HG03520 (cell line): ENCODE results near the gene KRTAP4-6.
"Not testable (repeated sequence)": the region's sequence is repeated elsewhere in the genome, so short reads cannot be mapped to it uniquely, and the experiment has no call there.

ENCODE experiments used
- ATAC-seq: cut with Tn5 transposase; IDR thresholded peaks from one replicate; pipeline ENCODE4 v1.9.1; 2021; ENCODE audit warnings: mild to moderate bottlenecking, moderate library complexity; ENCODE audit not compliant: unreplicated experiment

KRTAP4-6 gene

GRCh38 chr17:41147531-41148204 is 7.3 kb upstream of the KRTAP4-6 start:
- no peak for ATAC-seq

- no peak for ATAC-seq
These were observed 4.9 kb upstream of the KRTAP4-6 start for GRCh38 chr17:41145261-41145660.

DNA sequence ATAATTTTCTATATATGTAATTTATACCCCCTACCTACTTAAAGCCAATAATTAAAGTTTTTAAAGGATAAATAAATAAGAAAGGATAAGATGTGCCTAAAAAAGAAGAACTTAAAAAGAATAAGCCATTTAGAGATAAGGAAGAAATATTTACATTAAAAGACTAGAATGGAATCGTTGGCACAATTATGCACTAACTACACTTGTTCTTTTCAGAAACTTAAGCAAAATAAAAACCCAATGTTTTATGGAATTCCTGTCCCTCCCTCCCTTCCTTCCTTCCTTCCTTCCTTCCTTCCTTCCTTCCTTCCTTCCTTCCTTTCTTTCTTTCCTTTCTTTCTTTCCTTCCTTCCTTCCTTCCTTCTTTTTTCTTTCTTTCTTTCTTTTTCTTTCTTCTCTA is 4.5 kb upstream of the KRTAP4-6 start:
- no peak for ATAC-seq

GRCh38 chr17:41141361-41141760 is 1.0 kb upstream of the KRTAP4-6 start:
- no peak for ATAC-seq

DNA sequence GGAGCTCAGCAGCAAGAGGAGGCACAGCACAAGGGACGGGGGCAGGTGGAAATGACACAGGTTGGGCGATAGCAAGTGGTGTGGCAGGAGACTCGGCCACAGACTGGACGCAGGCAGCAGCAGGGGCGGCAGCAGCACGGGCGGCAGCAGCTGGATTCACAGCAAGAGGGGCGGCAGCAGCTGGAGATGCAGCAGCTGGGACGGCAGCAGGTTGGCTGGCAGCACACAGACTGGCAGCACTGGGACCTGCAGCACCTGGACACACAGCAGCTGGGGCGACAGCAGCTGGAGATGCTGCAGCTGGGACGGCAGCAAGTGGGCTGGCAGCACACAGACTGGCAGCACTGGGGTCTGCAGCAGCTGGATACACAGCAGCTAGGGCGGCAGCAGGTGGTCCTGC is 479 bp downstream of the KRTAP4-6 start:
- ATAC-seq, result not testable (repeated sequence)

GRCh38 chr17:41133880-41134735 is 6.2 kb downstream of the KRTAP4-6 start:
- no peak for ATAC-seq

- no peak for ATAC-seq
These were observed 8.4 kb downstream of the KRTAP4-6 start for GRCh38 chr17:41131979-41132378.

DNA sequence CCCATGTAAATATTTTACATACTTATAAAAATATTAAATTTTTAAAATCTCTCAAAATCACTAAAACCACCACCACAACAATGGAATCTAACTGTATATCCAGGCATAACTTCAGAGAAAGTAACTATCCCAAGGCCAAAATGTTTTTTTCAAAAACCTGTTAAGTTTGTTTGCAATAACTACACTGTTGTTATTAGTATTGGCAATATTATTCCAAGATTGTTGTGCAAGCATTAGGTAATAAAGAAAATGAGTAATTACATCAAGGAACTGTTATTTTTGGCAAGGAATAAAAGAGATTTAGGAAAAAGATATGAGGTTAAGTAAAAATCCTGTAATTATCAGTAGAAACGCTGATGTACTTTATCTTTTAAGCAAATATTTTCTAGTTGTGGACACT is 13.0 kb downstream of the KRTAP4-6 start:
- ATAC-seq, result no peak

DNA sequence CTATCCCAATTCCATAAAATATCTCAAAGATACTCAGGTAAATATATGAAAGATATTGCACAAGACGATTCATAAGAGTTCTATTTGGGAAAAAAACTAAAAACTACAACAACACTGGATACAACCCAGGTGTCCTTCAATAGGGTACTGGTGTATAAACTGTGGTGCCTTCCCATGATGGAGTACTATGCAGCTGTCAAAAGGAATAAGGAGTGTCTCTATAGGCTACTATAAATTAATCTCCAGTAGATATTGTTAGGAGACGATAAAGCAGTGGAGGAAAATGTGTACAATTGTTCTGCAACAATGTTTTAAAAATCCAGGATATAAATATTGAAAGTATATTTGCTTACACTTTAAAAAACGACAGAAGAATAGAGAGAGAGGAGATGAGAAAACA is 13.9 kb downstream of the KRTAP4-6 start:
- no peak for ATAC-seq

DNA sequence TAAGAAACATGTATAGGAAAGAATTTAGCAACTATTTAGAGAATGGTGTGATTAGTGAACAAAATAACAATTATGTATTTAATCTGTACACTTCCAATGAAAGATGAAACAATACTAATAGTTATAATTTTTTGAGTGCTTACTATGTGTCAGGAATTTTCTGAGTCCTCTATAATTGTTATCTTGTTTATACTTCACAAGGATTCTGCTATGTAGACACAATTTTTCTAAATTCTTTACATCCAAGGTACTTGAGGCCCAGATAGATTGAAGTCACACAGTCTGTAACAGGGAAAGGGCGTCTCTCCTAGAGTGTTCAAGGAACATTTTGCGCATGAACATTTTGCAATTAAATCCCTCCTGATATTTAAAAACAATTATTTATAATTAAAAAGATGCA is 15.3 kb downstream of the KRTAP4-6 start:
- no peak for ATAC-seq

DNA sequence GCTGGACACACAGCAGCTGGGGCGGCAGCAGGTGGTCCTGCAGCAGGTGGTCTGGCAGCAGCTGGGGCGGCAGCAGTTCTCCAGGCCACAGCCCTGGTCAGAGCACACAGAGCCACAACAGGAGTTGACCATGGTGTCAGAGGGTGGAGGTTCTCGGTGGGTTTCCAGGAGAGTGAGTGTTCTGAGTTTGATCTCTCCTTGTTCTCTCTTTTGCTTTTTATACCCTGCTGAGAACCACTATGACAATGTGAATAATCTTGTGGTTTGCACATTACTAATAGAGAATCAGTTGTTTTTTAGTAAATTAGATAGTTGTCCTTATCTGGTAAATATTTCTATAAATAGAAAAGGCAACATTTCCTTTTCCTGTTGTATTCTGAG is 16.4 kb downstream of the KRTAP4-6 start, which contains the start of gene KRTAP4-12:
TSS of gene KRTAP4-12 (minus strand) at position 192 of the 381 bp plus-strand sequence. CDS start at position 132, 60 bp downstream.
- not testable (repeated sequence) for ATAC-seq

DNA sequence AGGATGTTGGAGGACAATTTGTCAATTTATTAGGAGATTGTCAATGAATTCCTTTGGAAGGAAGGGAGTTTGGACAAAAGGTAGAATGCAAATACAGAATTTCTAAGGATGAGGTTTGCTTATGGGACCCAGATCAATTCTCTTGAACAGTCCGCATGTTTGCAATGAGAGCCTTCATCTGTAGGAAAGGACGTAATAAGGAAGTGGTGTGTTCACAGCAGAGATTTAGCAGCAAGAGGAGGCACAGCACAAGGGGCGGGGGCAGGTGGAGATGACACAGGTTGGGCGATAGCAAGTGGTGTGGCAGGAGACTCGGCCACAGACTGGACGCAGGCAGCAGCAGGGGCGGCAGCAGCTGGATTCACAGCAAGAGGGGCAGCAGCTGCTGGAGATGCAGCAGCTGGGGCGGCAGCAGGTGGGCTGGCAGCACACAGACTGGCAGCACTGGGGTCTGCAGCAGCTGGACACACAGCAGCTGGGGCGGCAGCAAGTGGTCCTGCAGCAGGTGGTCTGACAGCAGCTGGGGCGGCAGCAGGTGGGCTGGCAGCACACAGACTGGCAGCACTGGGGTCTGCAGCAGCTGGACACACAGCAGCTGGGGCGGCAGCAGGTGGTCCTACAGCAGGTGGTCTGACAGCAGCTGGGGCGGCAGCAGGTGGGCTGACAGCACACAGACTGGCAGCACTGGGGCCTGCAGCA is 16.9 kb downstream of the KRTAP4-6 start:
- ATAC-seq, result not testable (repeated sequence)

- ATAC-seq, result no peak
These were observed 18.6 kb downstream of the KRTAP4-6 start for GRCh38 chr17:41121742-41122141.

DNA sequence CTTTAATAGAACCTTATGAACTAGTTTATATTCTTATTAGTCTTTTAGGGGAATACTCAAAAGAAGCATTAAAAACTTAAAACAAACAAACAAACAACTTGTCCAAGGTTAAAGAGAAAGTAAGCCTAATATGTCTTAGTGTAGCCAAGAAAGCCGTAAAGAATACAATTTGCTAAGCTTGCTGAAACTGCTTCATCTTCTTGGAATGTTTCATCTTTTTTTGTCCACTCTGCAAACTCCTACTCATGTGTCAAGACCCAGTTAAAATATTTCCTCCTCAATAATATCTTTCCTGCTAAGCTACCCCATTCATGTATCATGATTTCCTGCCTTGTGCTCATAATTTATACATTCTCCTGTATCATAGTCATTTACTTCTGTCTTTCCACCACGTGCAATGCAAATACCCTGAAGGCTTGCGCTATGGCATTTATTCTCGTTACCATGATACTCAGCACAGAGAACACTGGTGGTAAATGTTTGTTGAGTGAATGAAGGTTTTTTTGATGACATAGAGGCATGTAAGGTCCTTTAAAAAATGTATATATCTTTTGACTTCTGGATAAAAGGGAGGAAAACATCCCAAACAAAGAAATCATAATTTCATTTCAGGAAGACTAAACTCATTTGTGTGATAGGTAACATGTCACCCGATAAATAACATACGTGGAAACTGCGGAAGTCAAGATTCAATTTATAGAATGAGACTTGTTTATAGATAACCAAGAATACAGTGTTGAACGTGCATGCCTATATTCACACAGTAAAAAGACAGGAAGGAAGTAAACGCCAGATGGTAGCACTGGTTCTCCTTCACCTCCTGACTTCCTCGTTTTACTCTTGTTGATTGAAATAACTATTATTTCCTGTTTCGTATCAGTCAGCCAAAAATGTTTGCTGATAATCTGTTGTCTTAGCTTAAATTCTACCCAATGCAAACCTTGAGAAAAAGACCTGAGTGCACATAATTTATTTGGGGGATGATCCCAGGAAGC is 20.4 kb downstream of the KRTAP4-6 start:
- not testable (repeated sequence) for ATAC-seq

DNA sequence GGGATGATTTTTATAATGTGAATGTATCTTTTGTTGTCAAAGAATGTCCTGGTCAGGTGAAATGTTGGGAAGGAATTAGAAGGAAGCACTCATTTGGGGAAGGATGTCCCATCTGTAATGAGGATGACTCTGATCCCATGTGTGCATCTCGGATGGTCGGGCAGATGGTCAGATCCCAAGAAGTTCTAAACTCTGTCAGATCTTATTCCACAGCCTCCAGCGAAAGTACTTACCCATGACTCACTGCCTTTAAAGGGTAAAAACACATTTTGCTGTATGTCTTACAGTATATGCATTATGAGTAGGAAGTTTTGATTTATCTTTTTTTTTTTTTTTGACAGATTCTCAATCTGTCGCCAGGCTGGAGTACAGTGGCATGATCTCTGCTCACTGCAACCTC is 21.6 kb downstream of the KRTAP4-6 start:
- ATAC-seq, result no peak

DNA sequence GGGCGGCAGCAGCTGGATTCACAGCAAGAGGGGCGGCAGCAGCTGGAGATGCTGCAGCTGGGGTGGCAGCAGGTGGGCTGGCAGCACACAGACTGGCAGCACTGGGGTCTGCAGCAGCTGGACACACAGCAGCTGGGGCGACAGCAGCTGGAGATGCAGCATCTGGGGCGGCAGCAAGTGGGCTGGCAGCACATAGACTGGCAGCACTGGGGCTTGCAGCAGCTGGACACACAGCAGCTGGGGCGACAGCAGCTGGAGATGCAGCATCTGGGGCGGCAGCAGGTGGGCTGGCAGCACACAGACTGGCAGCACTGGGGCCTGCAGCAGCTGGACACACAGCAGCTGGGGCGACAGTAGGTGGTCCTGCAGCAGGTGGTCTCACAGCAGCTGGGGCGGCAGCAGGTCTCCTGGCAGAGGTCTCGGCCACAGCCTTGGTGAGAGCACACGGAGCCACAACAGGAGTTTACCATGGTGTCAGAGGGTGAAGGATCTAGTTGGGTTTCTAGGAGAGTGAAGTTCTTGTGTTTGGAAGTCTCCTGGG is 22.4 kb downstream of the KRTAP4-6 start, which contains the start of gene KRTAP4-11:
TSS of gene KRTAP4-11 (minus strand) at position 528 of the 541 bp plus-strand sequence. CDS start at position 470, 58 bp downstream.
- not testable (repeated sequence) for ATAC-seq

DNA sequence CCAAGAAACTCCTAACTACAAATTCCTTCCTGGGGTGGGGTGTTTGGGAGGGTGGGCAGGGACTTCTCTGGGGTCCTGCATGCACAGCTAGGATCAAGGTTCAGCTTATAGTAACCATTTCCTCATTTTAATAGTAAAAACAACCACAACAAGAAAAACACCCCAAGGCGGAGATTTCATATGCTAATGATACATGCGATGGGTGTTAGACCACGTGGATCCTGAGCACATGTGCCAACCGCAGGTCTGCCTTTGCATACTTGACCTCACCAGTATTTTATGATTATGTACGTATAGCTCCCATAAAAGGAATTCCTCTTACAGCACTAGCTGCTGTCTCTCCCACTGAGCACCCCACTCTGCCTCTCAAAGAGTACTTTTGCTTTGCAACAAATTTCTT is 24.0 kb downstream of the KRTAP4-6 start:
- no peak for ATAC-seq

DNA sequence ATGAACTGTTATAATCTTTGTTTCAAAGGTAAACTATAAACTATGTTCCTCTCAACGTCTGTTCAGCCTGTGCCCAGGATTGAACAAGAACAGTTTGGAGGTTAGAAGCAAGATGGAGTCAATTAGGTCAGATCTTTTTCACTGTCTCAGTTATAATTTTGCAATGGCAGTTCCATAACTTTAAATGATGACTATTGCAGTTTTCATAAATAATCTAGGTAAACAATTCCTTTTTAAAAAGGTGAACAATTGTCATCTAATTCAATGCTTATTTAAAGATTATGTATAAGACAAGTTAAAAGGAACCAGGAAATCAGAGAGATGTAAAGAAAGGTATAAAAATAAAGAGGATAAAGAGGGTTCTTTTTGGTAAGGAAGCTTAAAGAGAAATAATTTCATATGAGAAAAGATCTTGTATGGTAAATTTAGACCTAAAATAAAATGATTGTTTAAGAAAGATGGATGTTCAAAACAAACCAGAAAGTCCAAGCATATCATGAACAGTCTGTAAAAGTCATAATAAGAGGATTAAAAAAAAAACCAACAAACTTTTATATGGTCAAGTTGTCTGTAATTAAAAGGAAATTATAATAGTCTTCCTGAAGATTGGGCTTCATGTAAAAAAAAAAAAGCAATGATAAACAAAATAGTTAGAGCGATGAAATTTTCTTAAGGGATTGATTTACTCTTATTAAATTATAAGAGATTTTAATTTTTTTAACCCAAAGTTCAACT is 29.0 kb downstream of the KRTAP4-6 start:
- no peak for ATAC-seq

- not testable (repeated sequence) for ATAC-seq
These were observed 31.5 kb downstream of the KRTAP4-6 start for GRCh38 chr17:41108728-41109386.
